DOHH2 (cell line): ENCODE data around the gene LRRTM4.

Experiments
- EZH2phosphoT487 ChIP-seq: fragments of 200-600 bp; sonication (generic); IDR thresholded peaks from 2 replicates; pipeline ENCODE4 v1.6.1; 2017; ENCODE audit warnings: borderline replicate concordance, mild to moderate bottlenecking, antibody characterized with exemption, low read length, moderate library complexity, mixed read lengths
- TF ChIP-seq, protein P1 (sequence below): fragments of 200-600 bp; sonication (generic); IDR thresholded peaks from one replicate; pipeline ENCODE4 v1.5.1; 2014; ENCODE audit warnings: antibody characterized with exemption, mild to moderate bottlenecking, low read depth, low read length; ENCODE audit not compliant: poor library complexity, severe bottlenecking

DNA sequence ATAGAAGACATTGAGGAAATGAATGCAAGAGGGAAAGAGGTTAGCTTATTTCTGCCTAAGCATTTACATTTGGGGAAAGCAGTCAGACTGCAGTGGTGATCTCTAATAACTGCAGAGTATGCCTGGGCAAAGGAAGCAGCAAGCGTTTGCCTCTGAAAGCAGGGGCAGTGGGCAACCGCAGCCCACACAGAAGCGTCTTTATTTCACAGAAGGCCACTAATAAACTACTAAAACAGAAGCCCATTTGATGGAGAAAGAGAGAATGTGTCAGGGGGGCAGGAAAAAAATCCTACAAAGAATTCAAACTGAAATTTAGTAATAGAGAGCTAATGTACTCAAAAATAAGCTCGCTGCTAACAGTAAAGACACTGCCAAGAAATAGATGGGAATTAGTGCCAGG lies 53.1 kb downstream of the LRRTM4 start:
- TF ChIP-seq, protein P1, sequence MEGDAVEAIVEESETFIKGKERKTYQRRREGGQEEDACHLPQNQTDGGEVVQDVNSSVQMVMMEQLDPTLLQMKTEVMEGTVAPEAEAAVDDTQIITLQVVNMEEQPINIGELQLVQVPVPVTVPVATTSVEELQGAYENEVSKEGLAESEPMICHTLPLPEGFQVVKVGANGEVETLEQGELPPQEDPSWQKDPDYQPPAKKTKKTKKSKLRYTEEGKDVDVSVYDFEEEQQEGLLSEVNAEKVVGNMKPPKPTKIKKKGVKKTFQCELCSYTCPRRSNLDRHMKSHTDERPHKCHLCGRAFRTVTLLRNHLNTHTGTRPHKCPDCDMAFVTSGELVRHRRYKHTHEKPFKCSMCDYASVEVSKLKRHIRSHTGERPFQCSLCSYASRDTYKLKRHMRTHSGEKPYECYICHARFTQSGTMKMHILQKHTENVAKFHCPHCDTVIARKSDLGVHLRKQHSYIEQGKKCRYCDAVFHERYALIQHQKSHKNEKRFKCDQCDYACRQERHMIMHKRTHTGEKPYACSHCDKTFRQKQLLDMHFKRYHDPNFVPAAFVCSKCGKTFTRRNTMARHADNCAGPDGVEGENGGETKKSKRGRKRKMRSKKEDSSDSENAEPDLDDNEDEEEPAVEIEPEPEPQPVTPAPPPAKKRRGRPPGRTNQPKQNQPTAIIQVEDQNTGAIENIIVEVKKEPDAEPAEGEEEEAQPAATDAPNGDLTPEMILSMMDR: no peak
- TF ChIP-seq EZH2phosphoT487: no peak
